Measurements from ENCODE around the gene SMYD1. TPM values are rescaled to one million over a fixed set of nuclear protein-coding genes. Genes with fewer than 3 reads are reported as not detected.

SMYD1 gene
- total and polyA plus RNA-seq, 5 experiments from 2014 or later: not detected

DNA sequence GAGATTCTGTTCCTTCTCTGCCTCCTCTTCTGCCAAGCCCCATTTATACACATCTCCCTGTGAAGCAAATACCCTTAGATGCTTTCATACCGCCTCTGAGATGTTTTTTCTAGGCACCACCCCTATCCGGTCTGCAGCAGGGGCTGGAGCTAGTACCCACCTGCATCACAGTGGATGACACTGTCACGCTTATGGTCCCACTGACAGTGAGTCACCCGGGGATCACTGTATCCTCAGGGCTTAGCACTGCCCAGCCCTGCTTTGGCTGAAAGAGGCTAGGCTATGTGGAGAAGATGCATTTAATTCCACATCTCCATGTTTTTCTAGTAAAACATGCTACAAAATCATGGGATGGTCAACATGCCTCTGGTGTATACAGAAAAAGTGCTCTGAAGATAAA lies 50.3 kb downstream of the SMYD1 start:
- H3K4me3 Mint-ChIP-seq: no peak overlapping the region
- POLR2A ChIA-PET: no interaction called here
- no peaks in the 10 kb centered on the region for H3K9me3 Mint-ChIP-seq
- peaks cover 0 to 13% (median 2%) of the 10 kb centered on the region in 5 donors for H3K27me3 Mint-ChIP-seq
- no peak overlapping the region for H3K27ac Mint-ChIP-seq
- H3K36me3 Mint-ChIP-seq: no peaks in the 10 kb centered on the region
- H3K4me1 Mint-ChIP-seq: peaks cover 0 to 3% (median 0%) of the 10 kb centered on the region in 4 donors
- no peak for DNase-seq
- ATAC-seq: no peak

DNA sequence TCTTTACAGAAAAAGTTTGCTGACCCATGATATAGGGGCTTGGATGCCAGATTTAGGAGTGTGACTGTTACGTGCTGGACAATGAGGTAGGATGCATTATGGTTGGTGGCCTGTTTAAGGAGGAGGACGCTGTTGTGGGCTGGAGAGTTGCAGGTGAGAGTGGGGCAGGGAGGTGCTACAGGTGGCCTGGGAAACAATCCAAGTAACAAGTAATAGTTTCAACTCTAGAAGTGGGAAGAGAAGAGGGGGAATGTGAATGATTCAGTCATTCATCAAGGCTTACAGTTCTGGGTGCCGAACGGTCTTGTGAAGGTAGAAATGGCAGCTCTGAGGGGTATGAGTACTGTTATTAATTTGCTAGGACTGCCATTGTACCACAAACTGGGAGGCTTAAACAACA lies 54.1 kb downstream of the SMYD1 start:
- Mint-ChIP-seq H3K4me3 (peak overlapping the region in 1 of 10 donors; percentile 31), H3K9me3 (no peaks in the 10 kb centered on the region), H3K4me1 (peaks cover 0 to 3% (median 0%) of the 10 kb centered on the region in 4 donors), H3K36me3 (no peaks in the 10 kb centered on the region), H3K27me3 (peaks cover 0 to 12% (median 7%) of the 10 kb centered on the region in 5 donors), H3K27ac (peak overlapping the region in 1 of 10 donors; percentile 13)
- no peak for DNase-seq
- ATAC-seq: no peak
- POLR2A ChIA-PET: no interaction called here

DNA sequence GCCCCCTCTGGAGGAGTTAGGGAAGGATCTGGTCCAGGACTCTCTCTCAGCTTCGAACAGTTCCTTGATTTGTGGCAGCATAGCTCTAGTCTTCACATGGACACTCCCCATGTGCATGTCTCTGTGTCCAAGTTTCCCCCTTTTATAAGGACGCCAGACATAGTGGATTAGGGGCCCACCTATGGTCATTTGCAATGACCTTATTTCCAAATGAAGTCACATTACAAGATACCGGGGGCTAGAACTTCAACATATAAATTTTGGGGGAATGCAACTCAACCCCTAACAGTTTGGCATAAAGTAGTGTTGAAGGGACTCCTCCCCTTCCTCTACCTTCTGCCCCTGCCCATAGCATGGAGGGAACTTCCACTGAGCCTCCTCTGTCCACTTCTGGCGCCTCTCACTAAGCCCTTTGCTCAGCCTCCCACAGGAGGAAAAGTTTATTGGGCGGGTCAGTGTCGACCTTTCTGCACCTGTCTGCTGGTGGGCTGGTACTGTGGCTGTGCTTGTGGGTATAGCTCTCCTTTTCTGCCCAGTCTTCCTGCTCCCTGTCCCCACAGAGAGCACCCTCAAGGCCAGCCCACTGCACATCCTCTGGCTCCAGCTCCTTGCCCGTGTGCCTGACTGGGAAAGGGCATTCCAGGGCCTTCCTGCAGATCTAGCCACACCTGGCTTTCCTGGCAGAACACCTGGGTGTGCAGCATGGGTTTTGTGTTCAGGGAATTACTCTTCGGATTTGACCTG lies 54.7 kb downstream of the SMYD1 start:
- Mint-ChIP-seq H3K4me1 (peaks cover 0 to 3% (median 0%) of the 10 kb centered on the region in 4 donors), H3K9me3 (no peaks in the 10 kb centered on the region), H3K4me3 (no peak overlapping the region), H3K27ac (no peak overlapping the region), H3K36me3 (no peaks in the 10 kb centered on the region), H3K27me3 (peaks cover 0 to 12% (median 7%) of the 10 kb centered on the region in 5 donors)
- DNase-seq (no peak), ATAC-seq (no peak)
- POLR2A ChIA-PET: no interaction called here

DNA sequence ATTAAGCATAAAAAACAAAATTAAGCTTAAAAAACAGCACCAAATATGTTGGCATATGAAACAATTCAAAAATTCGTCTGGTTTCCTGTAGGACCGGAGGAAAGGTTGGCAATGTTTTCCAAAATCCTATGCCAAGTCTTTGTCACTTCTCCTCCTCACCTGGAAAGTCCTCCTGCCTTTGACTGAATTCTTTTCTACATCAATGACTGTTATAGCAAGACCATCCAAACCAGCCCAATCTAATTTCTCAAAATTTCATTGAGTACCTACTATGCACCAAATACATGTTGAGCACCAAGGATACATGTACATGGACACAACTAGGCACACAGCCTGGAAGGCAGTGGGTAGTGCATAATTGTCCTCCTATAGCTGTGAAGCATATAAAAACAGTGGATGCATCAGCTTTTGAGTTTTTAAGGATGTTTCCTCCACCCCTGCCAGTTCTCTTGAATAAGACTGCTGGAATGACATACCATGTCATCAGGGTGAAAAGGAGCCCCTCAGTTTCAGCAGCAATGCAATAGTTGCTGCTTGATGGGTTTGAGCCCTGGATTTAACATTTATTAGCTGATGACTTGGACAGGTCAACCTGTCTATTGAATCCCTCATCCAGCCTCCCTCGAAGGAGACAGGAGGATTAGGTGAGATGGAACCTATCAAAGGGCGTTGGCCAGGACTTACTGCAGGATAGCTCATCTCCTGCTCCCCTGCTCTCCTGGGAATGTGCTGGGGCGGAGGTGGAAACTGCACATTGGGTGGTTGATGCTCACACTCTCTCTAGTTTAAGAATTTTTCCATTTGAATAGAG lies 55.7 kb downstream of the SMYD1 start:
- H3K4me1 Mint-ChIP-seq: peaks cover 0 to 3% (median 0%) of the 10 kb centered on the region in 4 donors
- ATAC-seq: no peak

DNA sequence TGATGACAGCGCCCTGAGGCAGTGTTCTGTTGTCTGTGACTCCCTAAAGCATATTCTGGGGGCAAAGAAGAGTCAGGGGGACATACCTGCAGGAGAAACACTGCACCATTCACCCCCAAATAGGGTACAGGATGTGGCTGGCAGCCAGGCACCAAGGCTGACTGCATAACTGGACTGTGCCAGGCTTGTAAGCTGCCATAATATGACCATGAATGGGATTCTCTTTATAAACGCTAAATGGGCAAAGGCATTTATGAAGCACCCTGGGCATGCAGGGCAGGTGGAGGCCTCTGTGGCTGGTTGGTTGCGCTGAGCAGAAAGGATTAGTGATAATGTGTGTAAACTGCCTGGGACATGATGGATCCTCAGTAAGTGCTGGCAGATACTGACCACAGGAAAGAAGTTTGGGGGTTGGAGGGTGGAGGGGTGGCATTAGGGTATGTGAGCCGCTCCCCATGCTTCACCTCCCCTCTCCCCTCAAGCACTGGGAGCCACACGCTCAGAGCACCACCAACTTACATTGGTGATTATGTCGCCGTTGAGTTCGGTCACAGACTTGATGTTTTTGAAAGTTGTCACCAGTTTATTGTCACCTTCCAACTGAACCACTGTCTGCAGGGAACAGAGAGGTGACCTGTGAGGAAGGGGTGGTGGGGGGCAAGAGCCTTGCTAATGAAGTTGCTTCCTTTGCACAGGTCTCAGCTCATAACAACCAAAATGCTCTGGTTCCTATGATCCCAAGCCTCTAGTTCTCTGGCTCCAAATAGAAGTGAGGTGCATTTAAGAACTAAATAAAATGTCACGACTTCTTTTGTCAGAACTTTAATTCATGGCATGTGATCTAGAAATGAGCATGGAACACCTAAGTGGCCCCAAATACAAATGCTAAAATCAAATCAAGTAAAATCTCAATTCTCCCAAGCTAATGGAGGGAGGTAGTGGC lies 56.6 kb downstream of the SMYD1 start:
- Mint-ChIP-seq H3K9me3 (no peaks in the 10 kb centered on the region), H3K27me3 (peaks cover 0 to 12% (median 7%) of the 10 kb centered on the region in 5 donors), H3K4me3 (no peak overlapping the region), H3K36me3 (no peaks in the 10 kb centered on the region), H3K27ac (no peak overlapping the region), H3K4me1 (peaks cover 0 to 4% (median 0%) of the 10 kb centered on the region in 4 donors)
- ATAC-seq (no peak), DNase-seq (no peak)
- POLR2A ChIA-PET: no interaction called here

More for the DNA sequence above, 55.7 kb downstream of the SMYD1 start:
- H3K9me3 Mint-ChIP-seq: no peaks in the 10 kb centered on the region
- no peak overlapping the region for H3K27ac Mint-ChIP-seq
- no peaks in the 10 kb centered on the region for H3K36me3 Mint-ChIP-seq
- no peak overlapping the region for H3K4me3 Mint-ChIP-seq
- peaks cover 0 to 12% (median 7%) of the 10 kb centered on the region in 5 donors for H3K27me3 Mint-ChIP-seq
- no peak for DNase-seq
- POLR2A ChIA-PET: no interaction called here

DNA sequence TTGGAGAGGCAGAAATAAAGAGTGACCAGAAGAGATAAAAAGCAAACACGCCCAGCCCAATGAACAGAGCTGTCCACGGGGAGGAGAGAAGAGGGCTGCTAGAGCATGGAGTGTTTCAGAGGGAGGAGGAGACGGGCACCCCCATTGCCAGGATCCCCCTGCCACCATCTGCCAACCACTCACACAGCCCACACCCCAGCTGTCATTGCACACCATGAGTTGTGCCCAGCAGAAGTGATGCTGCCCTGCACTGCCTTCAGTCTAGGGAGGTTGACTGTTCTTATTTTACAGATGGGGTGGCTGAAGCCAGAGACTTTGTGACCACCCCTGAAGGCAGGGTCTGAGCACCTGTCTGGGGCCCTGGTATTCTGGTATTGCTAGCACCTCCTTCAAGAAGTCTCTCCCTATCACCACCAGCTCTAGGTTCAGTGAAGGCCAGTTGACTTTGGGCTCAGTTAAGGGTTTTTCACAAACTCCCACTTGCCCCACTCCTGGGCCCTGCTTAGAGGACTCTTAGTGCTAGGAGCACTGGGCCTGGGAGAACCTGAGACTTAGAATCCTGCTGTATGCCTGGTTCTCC lies 57.8 kb downstream of the SMYD1 start:
- POLR2A ChIA-PET: no interaction called here
- no peaks in the 10 kb centered on the region for H3K36me3 Mint-ChIP-seq
- H3K27me3 Mint-ChIP-seq: peaks cover 0 to 12% (median 7%) of the 10 kb centered on the region in 5 donors

DNA sequence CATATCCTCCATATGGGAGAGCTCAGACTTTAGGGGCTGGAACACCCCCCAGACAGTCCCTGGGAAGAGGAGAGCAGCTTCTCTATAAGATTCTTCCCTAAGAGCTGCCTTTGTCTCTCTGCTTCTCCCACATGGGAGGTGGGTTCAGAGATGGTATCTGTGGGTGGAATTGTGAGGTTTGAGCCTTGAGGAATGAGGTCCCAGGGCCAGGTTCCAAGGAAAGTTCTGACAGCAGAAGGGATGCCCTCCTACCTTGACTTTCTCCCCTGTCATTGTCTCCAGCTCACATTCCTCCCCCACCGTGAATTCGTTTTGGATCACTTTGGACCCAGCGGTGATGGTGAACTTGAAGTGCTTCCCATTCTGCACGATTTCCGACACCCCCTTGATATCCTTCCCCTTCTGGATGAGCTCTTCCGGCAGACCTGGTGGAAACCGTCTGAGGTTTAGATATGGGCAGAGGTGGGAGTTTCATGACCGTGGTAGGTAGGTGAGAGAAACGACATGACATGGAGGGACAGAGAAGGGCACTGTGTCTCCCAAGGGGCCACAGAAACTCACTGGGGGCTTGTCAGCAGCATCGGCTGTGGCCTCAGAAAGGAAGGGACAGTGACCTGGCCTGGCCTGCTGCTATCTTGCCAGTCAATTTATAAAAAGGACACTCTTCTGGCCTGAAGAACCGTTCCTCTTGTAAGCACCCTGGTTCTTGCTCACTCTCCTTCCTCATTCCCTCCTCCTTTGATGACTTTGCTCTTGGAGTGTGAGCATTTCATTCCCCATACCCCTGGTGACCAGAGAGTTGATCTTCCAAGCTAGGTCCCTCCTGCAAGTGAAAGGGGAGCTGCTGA lies 58.5 kb downstream of the SMYD1 start:
- Mint-ChIP-seq H3K4me3 (no peak overlapping the region), H3K27ac (no peak overlapping the region), H3K4me1 (peaks cover 0 to 5% (median 0%) of the 10 kb centered on the region in 4 donors), H3K27me3 (peaks cover 0 to 12% (median 5%) of the 10 kb centered on the region in 5 donors), H3K9me3 (no peaks in the 10 kb centered on the region), H3K36me3 (no peaks in the 10 kb centered on the region)
- ATAC-seq (no peak), DNase-seq (no peak)
- POLR2A ChIA-PET: no interaction called here

More for the DNA sequence above, 57.8 kb downstream of the SMYD1 start:
- peaks cover 0 to 5% (median 0%) of the 10 kb centered on the region in 4 donors for H3K4me1 Mint-ChIP-seq
- H3K4me3 Mint-ChIP-seq: no peak overlapping the region
- DNase-seq: no peak
- no peak for ATAC-seq
- H3K27ac Mint-ChIP-seq: no peak overlapping the region
- no peaks in the 10 kb centered on the region for H3K9me3 Mint-ChIP-seq

DNA sequence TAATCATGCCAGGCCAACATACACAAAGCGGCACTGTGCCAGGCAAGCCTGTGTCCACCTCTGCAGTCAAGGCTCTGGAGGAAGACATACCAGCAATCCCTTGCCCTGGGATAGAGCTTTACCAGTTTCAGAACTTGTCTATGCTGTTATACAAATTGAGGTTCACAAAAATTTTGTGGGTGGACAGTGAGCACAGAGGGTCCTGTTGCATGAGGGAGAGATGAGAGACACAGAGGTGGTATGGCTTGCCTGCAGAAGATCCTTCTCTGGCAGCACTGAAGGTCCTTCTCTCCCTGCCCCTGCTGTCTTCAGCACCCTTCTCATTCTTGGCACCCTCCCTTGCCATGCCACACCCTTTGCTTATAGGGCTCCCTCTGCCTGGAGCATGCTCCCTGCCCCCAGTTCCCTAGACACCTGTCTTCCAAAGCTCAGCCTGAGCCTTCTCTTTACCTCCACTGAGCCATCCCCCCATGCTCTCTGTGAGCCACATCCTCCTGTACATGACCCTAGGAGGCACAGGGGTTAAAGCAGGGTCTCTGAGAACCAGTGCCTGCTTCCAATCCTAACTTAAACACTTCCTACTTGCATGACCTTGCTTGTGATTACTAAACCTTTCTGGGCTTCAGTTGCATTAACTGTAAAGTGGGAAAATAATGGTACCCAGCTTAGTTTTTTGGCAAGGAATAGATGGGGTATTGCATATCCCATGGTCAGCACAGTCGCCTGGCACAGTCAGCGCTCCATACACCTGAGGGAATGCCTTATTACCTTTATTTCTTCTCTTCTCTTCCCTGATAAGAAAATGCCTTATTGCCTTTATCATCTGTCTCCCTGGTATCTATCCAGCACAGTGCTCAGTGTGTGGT lies 59.4 kb downstream of the SMYD1 start:
- Mint-ChIP-seq H3K36me3 (no peaks in the 10 kb centered on the region), H3K4me3 (no peak overlapping the region), H3K27me3 (peaks cover 0 to 11% (median 5%) of the 10 kb centered on the region in 5 donors), H3K27ac (peak overlapping the region in 1 of 10 donors; percentile 22), H3K4me1 (peaks cover 0 to 2% (median 0%) of the 10 kb centered on the region in 4 donors), H3K9me3 (no peaks in the 10 kb centered on the region)
- ATAC-seq (no peak), DNase-seq (no peak)
- POLR2A ChIA-PET: no interaction called here

DNA sequence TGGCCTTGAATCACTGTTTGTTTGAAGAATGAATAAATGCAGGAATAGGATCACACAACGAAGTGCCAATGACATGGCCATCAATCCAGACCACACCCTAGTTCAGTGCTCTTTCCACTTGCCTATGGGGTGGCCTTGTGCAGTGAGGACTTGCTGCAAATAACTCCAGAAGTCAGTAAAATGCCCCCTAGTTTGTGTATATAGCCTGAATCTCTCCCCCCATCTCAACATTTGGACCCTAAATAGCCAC lies 59.9 kb downstream of the SMYD1 start:
- POLR2A ChIA-PET: no interaction called here
- Mint-ChIP-seq H3K4me3 (no peak overlapping the region), H3K27ac (no peak overlapping the region), H3K27me3 (peaks cover 0 to 11% (median 2%) of the 10 kb centered on the region in 5 donors), H3K36me3 (no peaks in the 10 kb centered on the region), H3K9me3 (no peaks in the 10 kb centered on the region), H3K4me1 (peaks cover 0 to 2% (median 0%) of the 10 kb centered on the region in 4 donors)
- no peak for ATAC-seq
- no peak for DNase-seq

DNA sequence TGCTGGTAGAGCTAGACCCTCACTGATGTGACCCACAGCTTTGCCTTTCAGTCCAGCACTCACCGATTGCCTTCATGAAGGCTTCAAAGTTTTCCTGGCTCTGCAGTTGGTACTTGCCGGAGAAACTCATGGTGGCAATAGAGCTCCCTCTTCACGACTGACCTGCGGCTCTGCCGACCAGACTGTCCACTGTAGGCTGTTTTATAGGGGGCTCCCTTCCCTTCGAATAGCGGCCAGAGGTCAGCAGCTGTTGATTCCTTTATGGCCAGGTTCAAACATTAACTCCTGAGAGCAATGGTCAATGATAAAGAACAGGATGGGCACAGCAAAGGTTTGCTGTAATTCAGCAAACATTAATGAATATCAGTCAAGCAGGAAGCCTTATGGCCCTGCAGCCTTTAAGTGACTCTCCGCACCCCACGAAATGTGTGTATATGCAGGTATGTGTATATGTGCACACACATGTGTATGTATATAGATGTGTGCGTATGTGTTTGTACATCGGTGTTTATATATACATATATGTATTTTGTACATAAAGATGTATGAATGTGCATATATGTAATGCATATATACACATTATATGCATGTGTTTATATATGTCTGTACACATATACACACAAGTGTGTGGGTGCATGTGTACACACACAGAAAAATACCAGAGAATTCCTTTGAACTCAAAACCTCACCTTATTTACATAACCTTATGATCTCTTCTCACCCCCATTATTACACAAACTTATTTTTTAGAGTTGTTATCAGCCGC lies 60.4 kb downstream of the SMYD1 start, which contains the start of gene FABP1:
FABP1 (minus strand) TSS at position 175 of the 766 bp plus-strand sequence; CDS start at position 130, 45 bp downstream.
- Mint-ChIP-seq H3K27me3 (peaks cover 0 to 11% (median 2%) of the 10 kb centered on the region in 5 donors), H3K27ac (peak within 1 kb of the TSS in 1 of 10 donors; percentile 22), H3K36me3 (no peaks in the 10 kb centered on the region), H3K9me3 (no peaks in the 10 kb centered on the region), H3K4me1 (peaks cover 0 to 2% (median 0%) of the 10 kb centered on the region in 4 donors), H3K4me3 (no peak within 1 kb of the TSS)
- DNase-seq (no peak), ATAC-seq (no peak)
- POLR2A ChIA-PET: no interaction called here

All from naive thymus-derived CD8-positive, alpha-beta T cell (primary cell).